ENCODE data around the gene PCCA. TPM values are rescaled to one million over a fixed set of nuclear protein-coding genes. Genes with fewer than 3 reads are reported as not detected.

The PCCA gene
- total RNA-seq, 5 donors from 2014 or later (not counting 1 experiment from before 2014, with no cell fraction given), result 7.6 to 16.8 (median 10.2) TPM

- POLR2A ChIA-PET, result no interaction called here
- peaks cover 13% of the 10 kb centered on the region for H3K36me3 Mint-ChIP-seq
- no peak overlapping the region for H3K27ac Mint-ChIP-seq
- DNase-seq (no peak), ATAC-seq (replicated peaks in 1 of 4) (no peak)
- Histone ChIP-seq H3K27ac (ENCODE audit: low read length) (no peak overlapping the region), H3K4me1 (ENCODE audit: control insufficient read depth in 1 of 2, extremely low read depth in 1 of 2, insufficient read depth in 2 of 2, low read length in 2 of 2) (no peaks in the 10 kb centered on the region), H3K36me3 (ENCODE audit: control insufficient read depth in 2 of 2, extremely low read depth in 1 of 2, insufficient read depth in 1 of 2, low read length in 1 of 2) (no peaks in the 10 kb centered on the region), H3K4me3 (ENCODE audit: control insufficient read depth in 1 of 2, extremely low read depth in 1 of 2, low read length in 1 of 2) (no peak overlapping the region), H3K27me3 (replicated peaks in 1 of 2; ENCODE audit: control insufficient read depth in 2 of 2, extremely low read depth in 1 of 2, insufficient read depth in 2 of 2, low read length in 1 of 2) (no peaks in the 10 kb centered on the region), H3K9me3 (no peaks in the 10 kb centered on the region)
- CTCF ChIA-PET, result interaction anchor here in 1 of 2 donors (0.6 kb wide), 1 partner anchor 11 kb away, joined by 3 read pairs; no protein-coding TSS in a partner anchor
- H3K27me3 Mint-ChIP-seq, result no peaks in the 10 kb centered on the region
- no peak overlapping the region for H3K4me3 Mint-ChIP-seq
- H3K4me1 Mint-ChIP-seq, result no peaks in the 10 kb centered on the region
- 100% methylated on average over 2 of the region's 9 CpGs for WGBS (ENCODE audit: insufficient coverage)
- H3K9me3 Mint-ChIP-seq, result no peaks in the 10 kb centered on the region
Observed at GRCh38 chr13:100442095-100442832, 353.4 kb downstream of the PCCA start.

GRCh38 chr13:100443278-100443997, 354.5 kb downstream of the PCCA start:
- H3K9me3 Mint-ChIP-seq, result no peaks in the 10 kb centered on the region
- Histone ChIP-seq H3K9me3 (no peaks in the 10 kb centered on the region), H3K27me3 (replicated peaks in 1 of 2; ENCODE audit: control insufficient read depth in 2 of 2, extremely low read depth in 1 of 2, insufficient read depth in 2 of 2, low read length in 1 of 2) (no peaks in the 10 kb centered on the region), H3K4me3 (ENCODE audit: control insufficient read depth in 1 of 2, extremely low read depth in 1 of 2, low read length in 1 of 2) (no peak overlapping the region), H3K4me1 (ENCODE audit: control insufficient read depth in 1 of 2, extremely low read depth in 1 of 2, insufficient read depth in 2 of 2, low read length in 2 of 2) (no peaks in the 10 kb centered on the region), H3K27ac (ENCODE audit: low read length) (no peak overlapping the region), H3K36me3 (ENCODE audit: control insufficient read depth in 2 of 2, extremely low read depth in 1 of 2, insufficient read depth in 1 of 2, low read length in 1 of 2) (no peaks in the 10 kb centered on the region)
- H3K4me1 Mint-ChIP-seq, result no peaks in the 10 kb centered on the region
- H3K27ac Mint-ChIP-seq, result no peak overlapping the region
- no peak for DNase-seq
- H3K4me3 Mint-ChIP-seq, result no peak overlapping the region
- WGBS (ENCODE audit: insufficient coverage), result 92% methylated on average over 5 of the region's 7 CpGs
- no peak for ATAC-seq (replicated peaks in 1 of 4)
- ChIA-PET POLR2A (no interaction called here), CTCF (interaction anchor here in 1 of 2 donors (0.6 kb wide), 1 partner anchor 17 kb away, joined by 4 read pairs; no protein-coding TSS in a partner anchor)
- H3K36me3 Mint-ChIP-seq, result peaks cover 12% of the 10 kb centered on the region
- H3K27me3 Mint-ChIP-seq, result no peaks in the 10 kb centered on the region

DNA sequence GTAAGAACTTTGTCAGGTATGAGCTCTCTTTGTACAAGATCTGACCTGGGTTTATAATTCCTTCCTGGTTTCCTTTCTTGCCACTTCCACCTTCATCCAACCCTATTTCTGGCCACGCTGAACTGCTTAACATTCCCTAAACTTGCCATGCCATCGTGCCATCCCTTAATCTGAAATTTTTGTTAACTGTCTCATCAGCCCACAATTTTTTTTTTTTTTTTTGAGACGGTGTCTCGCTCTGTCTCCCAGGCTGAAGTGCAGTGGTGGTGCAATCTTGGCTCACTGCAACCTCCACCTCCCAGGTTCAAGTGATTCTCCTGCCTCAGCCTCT, 355.1 kb downstream of the PCCA start:
- Mint-ChIP-seq H3K4me1 (no peaks in the 10 kb centered on the region), H3K27ac (no peak overlapping the region), H3K4me3 (no peak overlapping the region), H3K27me3 (no peaks in the 10 kb centered on the region), H3K36me3 (peaks cover 11% of the 10 kb centered on the region), H3K9me3 (no peaks in the 10 kb centered on the region)
- POLR2A ChIA-PET, result interaction anchor here in 1 of 2 donors (0.7 kb wide), 1 partner anchor 15 kb away, joined by 5 read pairs; no protein-coding TSS in a partner anchor
- 81% methylated on average over 2 of the region's 4 CpGs for WGBS (ENCODE audit: insufficient coverage)
- ATAC-seq (replicated peaks in 1 of 4) (no peak), DNase-seq (no peak)
- no peak overlapping the region for H3K27ac ChIP-seq (ENCODE audit: low read length)
- no peaks in the 10 kb centered on the region for H3K9me3 ChIP-seq
- no peaks in the 10 kb centered on the region for H3K36me3 ChIP-seq (ENCODE audit: control insufficient read depth in 2 of 2, extremely low read depth in 1 of 2, insufficient read depth in 1 of 2, low read length in 1 of 2)
- H3K27me3 ChIP-seq (replicated peaks in 1 of 2; ENCODE audit: control insufficient read depth in 2 of 2, extremely low read depth in 1 of 2, insufficient read depth in 2 of 2, low read length in 1 of 2), result no peaks in the 10 kb centered on the region
- H3K4me1 ChIP-seq (ENCODE audit: control insufficient read depth in 1 of 2, extremely low read depth in 1 of 2, insufficient read depth in 2 of 2, low read length in 2 of 2), result no peaks in the 10 kb centered on the region
- H3K4me3 ChIP-seq (ENCODE audit: control insufficient read depth in 1 of 2, extremely low read depth in 1 of 2, low read length in 1 of 2), result no peak overlapping the region
- CTCF ChIA-PET, result interaction anchor here (0.6 to 0.7 kb wide), 3 partner anchors 13 to 215 kb away, joined by 4 to 6 read pairs (median 6); no protein-coding TSS in a partner anchor

- no peaks in the 10 kb centered on the region for H3K27me3 ChIP-seq (replicated peaks in 1 of 2; ENCODE audit: control insufficient read depth in 2 of 2, extremely low read depth in 1 of 2, insufficient read depth in 2 of 2, low read length in 1 of 2)
- Mint-ChIP-seq H3K27ac (no peak overlapping the region), H3K9me3 (no peaks in the 10 kb centered on the region), H3K27me3 (no peaks in the 10 kb centered on the region), H3K4me3 (no peak overlapping the region), H3K4me1 (no peaks in the 10 kb centered on the region), H3K36me3 (peaks cover 19% of the 10 kb centered on the region)
- H3K4me3 ChIP-seq (ENCODE audit: control insufficient read depth in 1 of 2, extremely low read depth in 1 of 2, low read length in 1 of 2), result no peak overlapping the region
- no peaks in the 10 kb centered on the region for H3K36me3 ChIP-seq (ENCODE audit: control insufficient read depth in 2 of 2, extremely low read depth in 1 of 2, insufficient read depth in 1 of 2, low read length in 1 of 2)
- no peaks in the 10 kb centered on the region for H3K9me3 ChIP-seq
- no peaks in the 10 kb centered on the region for H3K4me1 ChIP-seq (ENCODE audit: control insufficient read depth in 1 of 2, extremely low read depth in 1 of 2, insufficient read depth in 2 of 2, low read length in 2 of 2)
- H3K27ac ChIP-seq (ENCODE audit: low read length), result no peak overlapping the region
- ChIA-PET POLR2A (no interaction called here), CTCF (no interaction called here)
- DNase-seq (no peak), ATAC-seq (replicated peaks in 1 of 4) (no peak)
- WGBS (ENCODE audit: insufficient coverage), result no CpG with 5 or more reads among the region's 5 CpGs
Observed at GRCh38 chr13:100447831-100448230, 358.9 kb downstream of the PCCA start.

GRCh38 chr13:100451923-100452322, 363.0 kb downstream of the PCCA start:
- no peaks in the 10 kb centered on the region for H3K9me3 ChIP-seq
- H3K4me1 ChIP-seq (ENCODE audit: control insufficient read depth in 1 of 2, extremely low read depth in 1 of 2, insufficient read depth in 2 of 2, low read length in 2 of 2), result no peaks in the 10 kb centered on the region
- DNase-seq (no peak), ATAC-seq (replicated peaks in 1 of 4) (no peak)
- H3K27ac Mint-ChIP-seq, result no peak overlapping the region
- no peak overlapping the region for H3K4me3 Mint-ChIP-seq
- ChIA-PET CTCF (no interaction called here), POLR2A (no interaction called here)
- H3K36me3 Mint-ChIP-seq, result peaks cover 34% of the 10 kb centered on the region
- no peak overlapping the region for H3K4me3 ChIP-seq (ENCODE audit: control insufficient read depth in 1 of 2, extremely low read depth in 1 of 2, low read length in 1 of 2)
- peaks cover 0 to 9% (median 6%) of the 10 kb centered on the region in 3 donors for H3K4me1 Mint-ChIP-seq
- 83% methylated on average over 2 of the region's 2 CpGs for WGBS (ENCODE audit: insufficient coverage)
- H3K27ac ChIP-seq (ENCODE audit: low read length), result no peak overlapping the region
- no peaks in the 10 kb centered on the region for H3K36me3 ChIP-seq (ENCODE audit: control insufficient read depth in 2 of 2, extremely low read depth in 1 of 2, insufficient read depth in 1 of 2, low read length in 1 of 2)
- H3K27me3 ChIP-seq (replicated peaks in 1 of 2; ENCODE audit: control insufficient read depth in 2 of 2, extremely low read depth in 1 of 2, insufficient read depth in 2 of 2, low read length in 1 of 2), result no peaks in the 10 kb centered on the region
- no peaks in the 10 kb centered on the region for H3K9me3 Mint-ChIP-seq
- H3K27me3 Mint-ChIP-seq, result peaks cover 0 to 1% of the 10 kb centered on the region in 2 donors

GRCh38 chr13:100454876-100455275, 366.0 kb downstream of the PCCA start:
- Histone ChIP-seq H3K4me3 (ENCODE audit: control insufficient read depth in 1 of 2, extremely low read depth in 1 of 2, low read length in 1 of 2) (no peak overlapping the region), H3K9me3 (no peaks in the 10 kb centered on the region), H3K27ac (ENCODE audit: low read length) (no peak overlapping the region), H3K4me1 (ENCODE audit: control insufficient read depth in 1 of 2, extremely low read depth in 1 of 2, insufficient read depth in 2 of 2, low read length in 2 of 2) (no peaks in the 10 kb centered on the region), H3K36me3 (ENCODE audit: control insufficient read depth in 2 of 2, extremely low read depth in 1 of 2, insufficient read depth in 1 of 2, low read length in 1 of 2) (no peaks in the 10 kb centered on the region), H3K27me3 (replicated peaks in 1 of 2; ENCODE audit: control insufficient read depth in 2 of 2, extremely low read depth in 1 of 2, insufficient read depth in 2 of 2, low read length in 1 of 2) (no peaks in the 10 kb centered on the region)
- ChIA-PET POLR2A (no interaction called here), CTCF (no interaction called here)
- H3K4me3 Mint-ChIP-seq, result no peak overlapping the region
- ATAC-seq (replicated peaks in 1 of 4) (no peak), DNase-seq (no peak)
- peaks cover 24% of the 10 kb centered on the region for H3K36me3 Mint-ChIP-seq
- peaks cover 0 to 3% (median 0%) of the 10 kb centered on the region in 3 donors for H3K9me3 Mint-ChIP-seq
- no peak overlapping the region for H3K27ac Mint-ChIP-seq
- no CpG with 5 or more reads among the region's 1 CpG for WGBS (ENCODE audit: insufficient coverage)
- peaks cover 0 to 1% of the 10 kb centered on the region in 2 donors for H3K27me3 Mint-ChIP-seq
- peaks cover 0 to 9% (median 6%) of the 10 kb centered on the region in 3 donors for H3K4me1 Mint-ChIP-seq

All from T-cell (primary cell).